H9 (cell line): ENCODE results near the gene TFF2. TPM values are rescaled to one million over a fixed set of nuclear protein-coding genes. Genes with fewer than 3 reads are reported as not detected.

Source experiments
- DNase-seq: peaks from one replicate; pipeline ENCODE4 v3.0.0-alpha.2; 2017
- H2AFZ ChIP-seq: one replicate; pipeline ENCODE4 v1.6.1; 2013; ENCODE audit warnings: mild to moderate bottlenecking, low read length, control low read depth, moderate library complexity
- H2AK5ac ChIP-seq: 2 replicates; pipeline ENCODE4 v1.6.1; 2013; ENCODE audit warnings: low read length, control low read depth, mixed read lengths; ENCODE audit not compliant: insufficient read length
- H2BK120ac ChIP-seq: one replicate; pipeline ENCODE4 v1.6.1; 2013; ENCODE audit warnings: low read depth, mild to moderate bottlenecking, low read length, control low read depth, inconsistent platforms; ENCODE audit not compliant: poor library complexity, severe bottlenecking
- H2BK12ac ChIP-seq: 2 replicates; pipeline ENCODE4 v1.6.1; 2013; ENCODE audit warnings: low read length, control low read depth, mixed read lengths, low read depth; ENCODE audit not compliant: insufficient read length
- H2BK15ac ChIP-seq: 2 replicates; pipeline ENCODE4 v1.6.1; 2013; ENCODE audit warnings: low read depth, low read length, control low read depth
- H2BK20ac ChIP-seq: one replicate; pipeline ENCODE4 v1.6.1; 2013; ENCODE audit warnings: low read depth, mild to moderate bottlenecking, low read length, control low read depth, inconsistent platforms; ENCODE audit not compliant: poor library complexity, severe bottlenecking
- H2BK5ac ChIP-seq: 2 replicates; pipeline ENCODE4 v1.6.1; 2013; ENCODE audit warnings: low read length, control low read depth, mixed read lengths; ENCODE audit not compliant: insufficient read length
- H3K14ac ChIP-seq: 2 replicates; pipeline ENCODE4 v1.6.1; 2013; ENCODE audit warnings: low read length, control low read depth; ENCODE audit not compliant: insufficient read depth
- H3K18ac ChIP-seq: 2 replicates; pipeline ENCODE4 v1.6.1; 2013; ENCODE audit warnings: low read depth, mild to moderate bottlenecking, mixed read lengths, low read length, control low read depth; ENCODE audit not compliant: insufficient read length
- H3K23ac ChIP-seq: 2 replicates; pipeline ENCODE4 v1.6.1; 2013; ENCODE audit warnings: low read length, control low read depth, mixed read lengths, low read depth; ENCODE audit not compliant: insufficient read length
- H3K23me2 ChIP-seq: 2 replicates; pipeline ENCODE4 v1.6.1; 2013; ENCODE audit warnings: low read depth, mild to moderate bottlenecking, mixed read lengths, low read length, control low read depth; ENCODE audit not compliant: insufficient read length, poor library complexity, severe bottlenecking
- H3K27ac ChIP-seq: 2 replicates; pipeline ENCODE4 v1.5.1; 2013; ENCODE audit warnings: low read length, control low read depth, mixed read lengths, low read depth; ENCODE audit not compliant: insufficient read length
- H3K27me3 ChIP-seq: 2 replicates; pipeline ENCODE4 v1.6.1; 2013; ENCODE audit warnings: low read length, control low read depth, inconsistent platforms; ENCODE audit not compliant: insufficient read depth
- H3K4ac ChIP-seq: 2 replicates; pipeline ENCODE4 v1.6.1; 2013; ENCODE audit warnings: low read depth, mild to moderate bottlenecking, control low read depth, inconsistent platforms, low read length, moderate library complexity
- H3K4me1 ChIP-seq: 2 replicates; pipeline ENCODE4 v1.6.1; 2013; ENCODE audit warnings: low read length, control low read depth, inconsistent platforms; ENCODE audit not compliant: insufficient read depth
- H3K4me2 ChIP-seq: 2 replicates; pipeline ENCODE4 v1.6.1; 2013; ENCODE audit warnings: low read length, control low read depth, mixed read lengths; ENCODE audit not compliant: insufficient read length, insufficient read depth
- H3K56ac ChIP-seq: 2 replicates; pipeline ENCODE4 v1.6.1; 2013; ENCODE audit warnings: low read depth, mild to moderate bottlenecking, mixed read lengths, low read length, control low read depth; ENCODE audit not compliant: insufficient read length
- H3K79me1 ChIP-seq: 2 replicates; pipeline ENCODE4 v1.6.1; 2013; ENCODE audit warnings: low read depth, mild to moderate bottlenecking, moderate library complexity, low read length, control low read depth, inconsistent platforms; ENCODE audit not compliant: insufficient read depth, poor library complexity, severe bottlenecking
- H3K79me2 ChIP-seq: 2 replicates; pipeline ENCODE4 v1.6.1; 2013; ENCODE audit warnings: low read length, control low read depth, inconsistent platforms; ENCODE audit not compliant: insufficient read depth
- H3K9ac ChIP-seq: 2 replicates; pipeline ENCODE4 v1.6.1; 2013; ENCODE audit warnings: low read length, control low read depth, mixed read lengths; ENCODE audit not compliant: insufficient read length; ENCODE audit errors: extremely low read depth
- H3K9me3 ChIP-seq: one replicate; pipeline ENCODE4 v1.6.1; 2013; ENCODE audit warnings: low read depth, low read length, inconsistent platforms; ENCODE audit not compliant: control insufficient read depth
- H3T11ph ChIP-seq: one replicate; pipeline ENCODE4 v1.6.1; 2013; ENCODE audit warnings: mild to moderate bottlenecking, low read length, control low read depth, inconsistent platforms
- H4K20me1 ChIP-seq: one replicate; pipeline ENCODE4 v1.6.1; 2013; ENCODE audit not compliant: control insufficient read depth, insufficient read length, insufficient read depth
- H4K5ac ChIP-seq: 2 replicates; pipeline ENCODE4 v1.6.1; 2013; ENCODE audit warnings: low read depth, mild to moderate bottlenecking, mixed read lengths, low read length, control low read depth; ENCODE audit not compliant: insufficient read length
- H4K8ac ChIP-seq: replicated peaks from 2 replicates; pipeline ENCODE4 v1.6.1; 2013; ENCODE audit warnings: low read length, control low read depth, mixed read lengths, low read depth; ENCODE audit not compliant: insufficient read length
- H4K91ac ChIP-seq: 2 replicates; pipeline ENCODE4 v1.6.1; 2013; ENCODE audit warnings: low read depth, mild to moderate bottlenecking, moderate library complexity, mixed read lengths, low read length, control low read depth; ENCODE audit not compliant: insufficient read length
- H3K27ac Mint-ChIP-seq, 3 experiments: 2 replicates in 2 of 3; 3 replicates in 1 of 3; pipeline ENCODE4 v1.8.0; 2020 to 2021; ENCODE audit warnings: mixed read lengths in 3 of 3, mild to moderate bottlenecking in 1 of 3, moderate library complexity in 1 of 3
- H3K27me3 Mint-ChIP-seq: 2 replicates; pipeline ENCODE4 v1.8.0; 2021; ENCODE audit warnings: low read depth, mild to moderate bottlenecking, moderate library complexity, mixed read lengths
- H3K36me3 Mint-ChIP-seq, 3 experiments: 2 replicates in 2 of 3; 3 replicates in 1 of 3; pipeline ENCODE4 v1.8.0; 2020 to 2021; ENCODE audit warnings: low read depth in 3 of 3, mixed read lengths in 3 of 3; ENCODE audit not compliant: insufficient read depth in 1 of 3
- H3K4me1 Mint-ChIP-seq, 2 experiments: 2 replicates each; pipeline ENCODE4 v1.8.0; 2020; ENCODE audit warnings: mixed read lengths in 2 of 2
- H3K4me3 Mint-ChIP-seq, 2 experiments: 2 replicates in 1 of 2; 3 replicates in 1 of 2; pipeline ENCODE4 v1.8.0; 2020 to 2021; ENCODE audit warnings: mild to moderate bottlenecking in 2 of 2, mixed read lengths in 2 of 2, moderate library complexity in 1 of 2
- H3K9me3 Mint-ChIP-seq, 2 experiments: 2 replicates in 1 of 2; 3 replicates in 1 of 2; pipeline ENCODE4 v1.8.0; 2020; ENCODE audit warnings: mild to moderate bottlenecking in 2 of 2, mixed read lengths in 2 of 2, moderate library complexity in 1 of 2
- WGBS: extraction: QIAGEN DNeasy Blood & Tissue Kit; methylation state at CpG from one replicate; pipeline ENCODE4 v1.1.7; 2013; ENCODE audit warnings: missing lambda C conversion rate, low lambda C conversion rate, mixed read lengths; ENCODE audit not compliant: insufficient read length; ENCODE audit errors: extremely low coverage; 5-methylcytosine and 5-hydroxymethylcytosine counted together
- total RNA-seq: library from RNA; stranded (reverse); gene quantifications from 2 replicates; pipeline ENCODE4 v1.2.1, GENCODE V29; 2021
- TF ChIP-seq, protein P1 (sequence below): fragments of 200-600 bp; sonication (generic); conservative IDR thresholded peaks from 3 replicates; pipeline ENCODE4 v1.8.0; 2021; ENCODE audit warnings: antibody characterized with exemption, mild to moderate bottlenecking

Gene TFF2
- total RNA-seq, 1 experiment from 2014 or later = not detected

DNA sequence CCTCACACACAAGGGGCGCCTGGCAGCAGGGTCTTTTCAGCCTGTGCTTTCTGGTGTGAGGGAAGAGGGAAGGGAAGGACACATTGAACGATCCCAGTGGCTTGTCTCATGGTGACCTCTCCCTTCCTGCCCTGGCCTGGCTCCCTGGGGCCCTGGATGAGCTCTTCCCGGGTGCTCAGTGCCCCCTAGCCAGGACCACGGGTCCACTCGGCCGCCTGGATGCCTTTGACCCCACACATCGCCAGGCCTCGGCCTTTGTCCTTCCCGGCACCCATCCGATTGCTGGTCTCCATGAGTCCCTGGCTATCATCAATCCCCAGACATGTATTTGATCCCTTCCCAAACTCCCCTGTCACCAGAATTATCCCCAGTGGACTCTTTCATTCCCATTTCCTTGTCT is 29.6 kb downstream of the TFF2 start:
- H4K5ac ChIP-seq = no peak overlapping the region
- H2BK20ac ChIP-seq = no peak overlapping the region
- no peak overlapping the region for H2AK5ac ChIP-seq
- no peak overlapping the region for H3K27ac ChIP-seq
- H3K4me1 ChIP-seq = peaks cover 7% of the 10 kb centered on the region; the same call in 1 of the 2 replicates
- WGBS = no CpG with 5 or more reads among the region's 10 CpGs
- peaks cover 26 to 27% of the 10 kb centered on the region in 2 experiments for H3K4me1 Mint-ChIP-seq
- H3K4me3 Mint-ChIP-seq = no peak overlapping the region
- H3K27me3 ChIP-seq = no peaks in the 10 kb centered on the region
- H3K56ac ChIP-seq = no peak overlapping the region
- peaks cover 3% of the 10 kb centered on the region; the same call in 1 of the 2 replicates for H3K27me3 Mint-ChIP-seq
- no peak overlapping the region for H3T11ph ChIP-seq
- H3K14ac ChIP-seq = no peak overlapping the region
- H3K79me1 ChIP-seq = no peaks in the 10 kb centered on the region
- no peak overlapping the region for H3K27ac Mint-ChIP-seq
- no peak overlapping the region for H4K91ac ChIP-seq
- no peak overlapping the region for H3K18ac ChIP-seq
- no peak overlapping the region for H2BK5ac ChIP-seq
- H2BK12ac ChIP-seq = no peak overlapping the region
- no peaks in the 10 kb centered on the region for H4K20me1 ChIP-seq
- no peak overlapping the region for H3K4ac ChIP-seq
- H2BK15ac ChIP-seq = no peak overlapping the region
- no peak overlapping the region for H3K23ac ChIP-seq
- H3K4me2 ChIP-seq = no peak overlapping the region
- no peak overlapping the region for H2BK120ac ChIP-seq
- peaks cover 0 to 10% of the 10 kb centered on the region in 2 experiments; a peak in 2 of 5 replicates for H3K9me3 Mint-ChIP-seq
- no peaks in the 10 kb centered on the region for H3K9me3 ChIP-seq
- H3K36me3 Mint-ChIP-seq = peaks cover 0 to 5% (median 0%) of the 10 kb centered on the region in 3 experiments; a peak in 2 of 7 replicates
- no peak overlapping the region for H2AFZ ChIP-seq
- TF ChIP-seq, protein P1, sequence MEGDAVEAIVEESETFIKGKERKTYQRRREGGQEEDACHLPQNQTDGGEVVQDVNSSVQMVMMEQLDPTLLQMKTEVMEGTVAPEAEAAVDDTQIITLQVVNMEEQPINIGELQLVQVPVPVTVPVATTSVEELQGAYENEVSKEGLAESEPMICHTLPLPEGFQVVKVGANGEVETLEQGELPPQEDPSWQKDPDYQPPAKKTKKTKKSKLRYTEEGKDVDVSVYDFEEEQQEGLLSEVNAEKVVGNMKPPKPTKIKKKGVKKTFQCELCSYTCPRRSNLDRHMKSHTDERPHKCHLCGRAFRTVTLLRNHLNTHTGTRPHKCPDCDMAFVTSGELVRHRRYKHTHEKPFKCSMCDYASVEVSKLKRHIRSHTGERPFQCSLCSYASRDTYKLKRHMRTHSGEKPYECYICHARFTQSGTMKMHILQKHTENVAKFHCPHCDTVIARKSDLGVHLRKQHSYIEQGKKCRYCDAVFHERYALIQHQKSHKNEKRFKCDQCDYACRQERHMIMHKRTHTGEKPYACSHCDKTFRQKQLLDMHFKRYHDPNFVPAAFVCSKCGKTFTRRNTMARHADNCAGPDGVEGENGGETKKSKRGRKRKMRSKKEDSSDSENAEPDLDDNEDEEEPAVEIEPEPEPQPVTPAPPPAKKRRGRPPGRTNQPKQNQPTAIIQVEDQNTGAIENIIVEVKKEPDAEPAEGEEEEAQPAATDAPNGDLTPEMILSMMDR = no peak
- no peak overlapping the region for H4K8ac ChIP-seq
- H3K9ac ChIP-seq = no peak overlapping the region
- H3K79me2 ChIP-seq = no peaks in the 10 kb centered on the region
- DNase-seq = no peak
- no peaks in the 10 kb centered on the region for H3K23me2 ChIP-seq
